HEK293T (cell line): ENCODE data around the gene ZMIZ1.

Experiments used
- ARNT ChIP-seq: fragments of 450-650 bp; IDR thresholded peaks from 2 replicates; pipeline ENCODE4 v1.6.1; 2017; ENCODE audit warnings: mild to moderate bottlenecking
- BHLHE40 ChIP-seq: fragments of 450-650 bp; IDR thresholded peaks from 2 replicates; pipeline ENCODE4 v1.6.1; 2016; ENCODE audit warnings: mild to moderate bottlenecking, moderate library complexity, borderline replicate concordance
- CTBP1 ChIP-seq: fragments of 450-650 bp; IDR thresholded peaks from 2 replicates; pipeline ENCODE4 v1.6.1; 2016; ENCODE audit warnings: borderline replicate concordance
- FOXA1 ChIP-seq: fragments of 450-650 bp; IDR thresholded peaks from 2 replicates; pipeline ENCODE4 v1.6.1; 2016; ENCODE audit warnings: mild to moderate bottlenecking
- FOXK2 ChIP-seq: fragments of 450-650 bp; IDR thresholded peaks from 2 replicates; pipeline ENCODE4 v1.6.1; 2016; ENCODE audit warnings: mild to moderate bottlenecking
- FOXM1 ChIP-seq: fragments of 450-650 bp; IDR thresholded peaks from 2 replicates; pipeline ENCODE4 v1.6.1; 2017; ENCODE audit warnings: mild to moderate bottlenecking, borderline replicate concordance
- LEF1 ChIP-seq: fragments of 450-650 bp; IDR thresholded peaks from 2 replicates; pipeline ENCODE4 v1.6.1; 2017; ENCODE audit warnings: mild to moderate bottlenecking, borderline replicate concordance
- SP1 ChIP-seq: fragments of 450-650 bp; IDR thresholded peaks from 2 replicates; pipeline ENCODE4 v1.6.1; 2017
- SUZ12 ChIP-seq: fragments of 450-650 bp; IDR thresholded peaks from 2 replicates; pipeline ENCODE4 v1.6.1; 2016; ENCODE audit warnings: mild to moderate bottlenecking
- TARDBP ChIP-seq: fragments of 450-650 bp; IDR thresholded peaks from 2 replicates; pipeline ENCODE4 v1.6.1; 2016

DNA sequence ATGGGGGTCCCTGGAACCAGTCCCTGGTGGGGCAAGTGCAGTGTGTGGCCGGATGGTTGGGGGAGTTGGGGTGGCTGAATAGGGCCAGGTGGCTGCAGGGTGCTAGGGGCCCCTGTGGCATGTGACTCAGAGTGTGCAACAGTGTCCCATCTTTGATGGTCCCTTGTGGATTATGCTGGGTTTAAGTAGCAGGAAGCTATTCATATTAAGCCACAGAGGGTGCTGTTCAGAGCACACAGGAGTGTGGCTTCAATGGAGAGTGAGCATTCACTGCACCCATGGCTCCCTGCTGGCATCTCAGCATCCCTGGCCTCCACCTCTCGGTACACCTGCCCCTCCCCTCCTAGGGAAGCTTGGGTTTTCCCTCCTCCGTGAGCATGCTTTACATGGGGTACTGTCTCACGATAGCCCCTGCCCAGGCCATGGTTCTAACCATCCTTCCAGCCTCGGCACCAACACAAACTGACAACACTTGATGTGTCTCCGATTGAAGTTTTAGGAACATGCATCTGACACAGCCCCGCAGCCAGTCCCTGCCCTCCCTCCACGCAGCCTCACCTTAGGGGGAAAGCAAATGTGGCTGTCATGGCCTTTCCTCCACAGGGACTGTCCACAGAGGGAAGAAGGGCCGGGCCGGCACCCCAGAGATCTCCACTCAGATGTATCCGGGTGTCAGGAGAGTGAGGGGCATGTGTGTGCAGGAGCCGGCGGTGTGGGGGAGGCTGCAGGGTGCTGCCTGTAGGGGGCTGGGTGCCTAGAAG, 248.1 kb downstream of the ZMIZ1 start:
- TF ChIP-seq SP1 (no peak), TARDBP (no peak), FOXM1 (no peak), ARNT (no peak), LEF1 (no peak), FOXK2 (no peak), SUZ12 (no peak), FOXA1 (no peak), BHLHE40 (no peak), CTBP1 (no peak)
